Measurements from ENCODE around the gene NDE1.

- no peak for TF ChIP-seq ZNF302 (CRISPR knock-in tag; IDR thresholded peaks at IDR 0.05)
- TF ChIP-seq CTCF (IDR thresholded peaks at IDR 0.05), result no peak
- TF ChIP-seq NFE2L2 (conservative IDR thresholded peaks at IDR 0.05; ENCODE audit: low read length), result no peak
- TF ChIP-seq KDM1A (IDR thresholded peaks at IDR 0.05; ENCODE audit: low read depth), result no peak
- TF ChIP-seq POLR2AphosphoS2 (conservative IDR thresholded peaks at IDR 0.05; ENCODE audit: low read length), result no peak
- no peak for TF ChIP-seq RAD21 (conservative IDR thresholded peaks at IDR 0.05 in 1 of 2, IDR thresholded peaks at IDR 0.05 in 1 of 2)
- no peak for TF ChIP-seq RNF2 (IDR thresholded peaks at IDR 0.05; ENCODE audit: borderline replicate concordance, low read depth)
- no peak for TF ChIP-seq FOSL2 (IDR thresholded peaks at IDR 0.05)
- no peak for TF ChIP-seq FOSL2 (CRISPR knock-in tag; IDR thresholded peaks at IDR 0.05)
- no peak for TF ChIP-seq MYC (IDR thresholded peaks at IDR 0.05; ENCODE audit: borderline replicate concordance, low read length)
- TF ChIP-seq RFX5 (IDR thresholded peaks at IDR 0.05), result no peak
- TF ChIP-seq CHD2 (IDR thresholded peaks at IDR 0.05; ENCODE audit: low read length, partially characterized antibody), result no peak
Observed at GRCh38 chr16:15621456-15621855, 28.6 kb upstream of the NDE1 start.

Measured in A549 (cell line).